Thymus (tissue), 14 donors: Measurements from ENCODE around the gene BIRC5. TPM values are rescaled to one million over a fixed set of nuclear protein-coding genes. Genes with fewer than 3 reads are reported as not detected.
A peak's percentile ranks its signal among the peaks of the same experiment; 100 is the strongest.

Source experiments
- DNase-seq, 9 donors: peaks; one replicate each; pipeline ENCODE4 v3.0.0-alpha.2; 2013; ENCODE audit warnings: low spot score in 9 of 9, low read depth in 6 of 9, missing footprints in 1 of 9
- H3K27ac ChIP-seq, 2 donors: one replicate each; pipeline ENCODE4 v1.5.1; 2013; ENCODE audit warnings: control low read depth in 1 of 2, low read depth in 1 of 2, low read length in 1 of 2, mild to moderate bottlenecking in 1 of 2, moderate library complexity in 1 of 2
- H3K27me3 ChIP-seq, 2 donors: one replicate each; pipeline ENCODE4 v1.5.1; 2013; ENCODE audit warnings: low read length in 1 of 2; ENCODE audit not compliant: control insufficient read depth in 2 of 2, insufficient read depth in 1 of 2
- H3K36me3 ChIP-seq, 2 donors: one replicate each; pipeline ENCODE4 v1.5.1; 2013; ENCODE audit warnings: low read length in 1 of 2, mild to moderate bottlenecking in 1 of 2, moderate library complexity in 1 of 2; ENCODE audit not compliant: control insufficient read depth in 2 of 2, insufficient read depth in 2 of 2
- H3K4me1 ChIP-seq, 2 donors: one replicate each; pipeline ENCODE4 v1.5.1; 2013; ENCODE audit warnings: low read length in 2 of 2; ENCODE audit not compliant: control insufficient read depth in 2 of 2, insufficient read depth in 2 of 2
- H3K4me3 ChIP-seq, 2 donors: one replicate each; pipeline ENCODE4 v1.5.1; 2013; ENCODE audit warnings: low read length in 2 of 2, control low read depth in 1 of 2, mild to moderate bottlenecking in 1 of 2
- H3K9me3 ChIP-seq, 2 donors: one replicate each; pipeline ENCODE4 v1.5.1; 2013; ENCODE audit warnings: low read length in 1 of 2, mild to moderate bottlenecking in 1 of 2; ENCODE audit not compliant: control insufficient read depth in 2 of 2, insufficient read depth in 1 of 2
- WGBS: extraction: QIAGEN DNeasy Blood & Tissue Kit; methylation state at CpG from one replicate; pipeline ENCODE4 v1.1.7; 2013; 5-methylcytosine and 5-hydroxymethylcytosine counted together
- long read RNA-seq, 10 donors: transcript quantifications; one replicate each; lab custom pipeline, GENCODE V29; 2026
- polyA plus RNA-seq: library from polyadenylated mRNA; stranded (reverse); fragments of 200-250 nt; gene quantifications from one replicate; pipeline ENCODE4 v1.2.3, GENCODE V29; 2013
- total RNA-seq: library from RNA; stranded (reverse); fragments of 120-200 nt; gene quantifications from one replicate; pipeline ENCODE4 v1.2.4, GENCODE V29; 2013
- donor health status: healthy.

The BIRC5 gene
- total RNA-seq: 53.2 TPM
- polyA plus RNA-seq: 6.8 TPM
- long read RNA-seq, donor 1, transcript BIRC5-202 (4 exons, 2,630 nt): major isoform, 5 of 6 reads
- long read RNA-seq, donor 1, partial matches to known transcripts: 0 of 6 reads
- long read RNA-seq, donor 1, other reads (novel, unspliced or antisense): 0 of 6 reads
- long read RNA-seq, donor 2: 0 reads
- long read RNA-seq, donor 3, transcript BIRC5-202 (4 exons, 2,630 nt): major isoform, 56 of 74 reads
- long read RNA-seq, donor 3, transcript BIRC5-201 (5 exons, 2,711 nt): minor isoform, 12 of 74 reads
- long read RNA-seq, donor 3, partial matches to known transcripts: 0 of 74 reads
- long read RNA-seq, donor 3, other reads (novel, unspliced or antisense): 0 of 74 reads
- long read RNA-seq, donor 4, transcript BIRC5-202 (4 exons, 2,630 nt): major isoform, 15 of 91 reads
- long read RNA-seq, donor 4, partial matches to known transcripts: 71 of 91 reads
- long read RNA-seq, donor 4, other reads (novel, unspliced or antisense): 0 of 91 reads
- long read RNA-seq, donor 5, transcript BIRC5-202 (4 exons, 2,630 nt): major isoform, 46 of 64 reads
- long read RNA-seq, donor 5, partial matches to known transcripts: 7 of 64 reads
- long read RNA-seq, donor 5, other reads (novel, unspliced or antisense): 0 of 64 reads
- long read RNA-seq, donor 6, transcript BIRC5-202 (4 exons, 2,630 nt): major isoform, 22 of 31 reads
- long read RNA-seq, donor 6, partial matches to known transcripts: 0 of 31 reads
- long read RNA-seq, donor 6, other reads (novel, unspliced or antisense): 0 of 31 reads
- long read RNA-seq, donor 7, transcript BIRC5-201 (5 exons, 2,711 nt): minor isoform, 8 of 94 reads
- long read RNA-seq, donor 7, transcript BIRC5-202 (4 exons, 2,630 nt): major isoform, 35 of 94 reads
- long read RNA-seq, donor 7, transcript BIRC5-203 (3 exons, 2,446 nt): minor isoform, 5 of 94 reads
- long read RNA-seq, donor 7, transcript BIRC5-206 (2 exons, 747 nt): minor isoform, 5 of 94 reads
- long read RNA-seq, donor 7, partial matches to known transcripts: 41 of 94 reads
- long read RNA-seq, donor 7, other reads (novel, unspliced or antisense): 0 of 94 reads
- long read RNA-seq, donor 8, transcript BIRC5-202 (4 exons, 2,630 nt): major isoform, 16 of 20 reads
- long read RNA-seq, donor 8, partial matches to known transcripts: 0 of 20 reads
- long read RNA-seq, donor 8, other reads (novel, unspliced or antisense): 0 of 20 reads
- long read RNA-seq, donor 9, transcript BIRC5-202 (4 exons, 2,630 nt): major isoform, 23 of 29 reads
- long read RNA-seq, donor 9, partial matches to known transcripts: 0 of 29 reads
- long read RNA-seq, donor 9, other reads (novel, unspliced or antisense): 0 of 29 reads
- long read RNA-seq, donor 10, transcript BIRC5-202 (4 exons, 2,630 nt): major isoform, 22 of 32 reads
- long read RNA-seq, donor 10, partial matches to known transcripts: 5 of 32 reads
- long read RNA-seq, donor 10, other reads (novel, unspliced or antisense): 0 of 32 reads

DNA sequence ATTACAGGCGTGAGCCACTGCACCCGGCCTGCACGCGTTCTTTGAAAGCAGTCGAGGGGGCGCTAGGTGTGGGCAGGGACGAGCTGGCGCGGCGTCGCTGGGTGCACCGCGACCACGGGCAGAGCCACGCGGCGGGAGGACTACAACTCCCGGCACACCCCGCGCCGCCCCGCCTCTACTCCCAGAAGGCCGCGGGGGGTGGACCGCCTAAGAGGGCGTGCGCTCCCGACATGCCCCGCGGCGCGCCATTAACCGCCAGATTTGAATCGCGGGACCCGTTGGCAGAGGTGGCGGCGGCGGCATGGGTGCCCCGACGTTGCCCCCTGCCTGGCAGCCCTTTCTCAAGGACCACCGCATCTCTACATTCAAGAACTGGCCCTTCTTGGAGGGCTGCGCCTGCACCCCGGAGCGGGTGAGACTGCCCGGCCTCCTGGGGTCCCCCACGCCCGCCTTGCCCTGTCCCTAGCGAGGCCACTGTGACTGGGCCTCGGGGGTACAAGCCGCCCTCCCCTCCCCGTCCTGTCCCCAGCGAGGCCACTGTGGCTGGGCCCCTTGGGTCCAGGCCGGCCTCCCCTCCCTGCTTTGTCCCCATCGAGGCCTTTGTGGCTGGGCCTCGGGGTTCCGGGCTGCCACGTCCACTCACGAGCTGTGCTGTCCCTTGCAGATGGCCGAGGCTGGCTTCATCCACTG, at the start of gene BIRC5:
TSS of gene BIRC5 (plus strand) at position 238 of the 690 bp plus-strand sequence. CDS start at position 302, 64 bp downstream.
- Histone ChIP-seq H3K27me3 (no peaks in the 10 kb centered on the region), H3K36me3 (peaks cover 11 to 25% of the 10 kb centered on the region in 2 donors), H3K4me3 (peak within 1 kb of the TSS; percentile 69 to 88), H3K27ac (peak within 1 kb of the TSS in 1 of 2 donors; percentile 74), H3K4me1 (peaks cover 16 to 22% of the 10 kb centered on the region in 2 donors), H3K9me3 (no peaks in the 10 kb centered on the region)
- 2% methylated on average over 60 of the region's 60 CpGs for WGBS
- DNase-seq: peak in 8 of 9 donors; percentile 68 to 94 (median 84)

DNA sequence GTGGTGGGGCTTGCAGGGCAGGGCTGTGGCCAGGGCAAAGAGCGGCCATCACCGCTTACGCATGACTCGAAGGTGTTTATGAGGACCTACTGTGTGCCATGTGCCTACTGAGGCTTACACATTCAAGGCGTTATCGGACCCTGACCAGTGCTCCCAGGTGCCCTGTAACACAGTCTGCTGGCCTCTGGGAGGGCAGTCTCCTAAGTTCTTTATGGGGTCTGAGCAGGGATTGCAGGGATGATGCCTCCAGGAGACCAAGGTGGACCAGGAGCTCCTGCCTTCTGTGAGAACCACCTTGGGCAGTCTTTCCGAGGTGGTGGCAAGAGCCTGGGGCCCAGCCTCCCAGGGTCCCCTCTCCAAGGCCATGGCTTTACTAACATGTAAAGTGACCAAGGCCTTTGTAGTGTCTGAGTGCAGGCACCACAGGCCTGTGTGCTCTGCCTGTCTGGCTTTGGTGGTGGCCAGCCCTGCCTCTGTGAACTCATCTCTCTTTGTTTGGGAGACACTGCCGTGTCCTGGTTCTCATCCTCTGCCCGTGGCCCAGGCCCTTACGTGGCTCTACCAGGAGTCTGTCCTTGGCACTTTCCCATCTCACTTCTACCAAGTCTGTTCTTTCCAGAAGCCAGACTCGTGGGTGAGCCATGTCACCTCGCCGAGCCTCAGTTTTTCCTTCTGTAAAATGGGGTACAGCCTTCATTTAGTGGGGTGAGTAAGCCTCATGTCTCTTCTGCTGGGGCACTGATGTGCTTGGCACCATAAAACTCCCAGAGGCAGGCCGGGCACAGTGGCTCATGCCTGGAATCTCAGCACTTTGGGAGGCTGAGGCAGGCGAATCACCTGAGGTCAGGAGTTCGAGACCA, 49.1 kb upstream of the BIRC5 start:
- no peak for DNase-seq
- no peaks in the 10 kb centered on the region for H3K36me3 ChIP-seq
- H3K4me1 ChIP-seq: peaks cover 7 to 20% of the 10 kb centered on the region in 2 donors
- WGBS: 94% methylated on average over 16 of the region's 16 CpGs
- H3K4me3 ChIP-seq: no peak overlapping the region
- no peak overlapping the region for H3K27ac ChIP-seq
- H3K27me3 ChIP-seq: no peaks in the 10 kb centered on the region
- no peaks in the 10 kb centered on the region for H3K9me3 ChIP-seq

DNA sequence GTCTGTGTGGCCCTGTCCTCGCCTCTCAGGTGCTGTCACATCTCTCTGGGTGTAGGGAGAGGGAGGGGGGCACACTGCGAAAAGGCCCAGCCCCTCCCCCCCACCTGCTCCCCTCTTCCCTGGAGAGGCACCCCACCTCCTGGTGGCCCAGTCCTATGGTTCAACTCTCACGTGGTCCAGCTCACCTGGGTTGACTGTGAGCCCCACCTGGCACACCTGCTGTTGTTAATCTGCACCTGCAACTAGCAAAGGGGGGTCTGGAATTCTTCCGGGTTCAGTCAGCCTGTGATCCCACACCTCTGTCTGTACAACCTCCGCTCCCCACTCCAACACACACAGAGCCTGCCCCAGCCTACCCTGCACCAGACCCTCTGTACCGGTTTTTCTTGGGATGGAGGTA, 47.6 kb upstream of the BIRC5 start:
- H3K4me1 ChIP-seq: peaks cover 7 to 27% of the 10 kb centered on the region in 2 donors
- DNase-seq: no peak
- H3K9me3 ChIP-seq: no peaks in the 10 kb centered on the region
- H3K4me3 ChIP-seq: no peak overlapping the region
- 78% methylated on average over 6 of the region's 6 CpGs for WGBS
- no peaks in the 10 kb centered on the region for H3K27me3 ChIP-seq
- H3K36me3 ChIP-seq: peaks cover 3 to 4% of the 10 kb centered on the region in 2 donors
- no peak overlapping the region for H3K27ac ChIP-seq

DNA sequence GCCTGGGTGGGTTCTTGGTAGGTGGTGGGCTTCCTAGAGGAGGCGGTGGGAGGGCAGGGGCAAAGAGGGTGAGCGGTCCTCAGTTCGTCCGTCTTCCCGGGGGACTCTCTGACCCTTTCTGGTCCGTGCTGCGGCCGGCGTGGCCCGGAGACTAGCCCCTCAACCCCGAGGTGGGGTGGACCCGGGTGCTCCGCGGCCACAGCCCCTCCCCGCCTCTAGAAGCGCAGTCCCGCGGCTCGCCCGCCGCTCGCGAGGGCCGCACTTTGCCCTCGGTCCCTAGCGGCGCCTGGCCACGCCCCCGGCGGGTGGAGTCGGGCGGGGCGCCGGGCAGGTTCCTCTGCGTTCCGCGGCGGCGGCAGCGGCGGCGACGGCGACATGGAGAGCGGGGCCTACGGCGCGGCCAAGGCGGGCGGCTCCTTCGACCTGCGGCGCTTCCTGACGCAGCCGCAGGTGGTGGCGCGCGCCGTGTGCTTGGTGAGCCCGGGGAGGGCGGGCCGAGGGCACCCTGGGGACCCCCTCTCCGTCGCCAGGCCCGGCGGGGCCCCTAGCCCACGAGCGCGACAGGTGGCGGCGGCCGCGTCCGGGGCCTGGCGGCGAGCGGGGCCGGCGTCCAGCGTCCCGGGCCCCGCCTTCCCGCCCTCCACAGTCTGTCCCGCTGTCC, 45.7 kb upstream of the BIRC5 start, which contains the start of gene SYNGR2:
TSS of gene SYNGR2 (plus strand) at position 340 of the 661 bp plus-strand sequence. CDS start at position 376, 36 bp downstream.
- H3K4me1 ChIP-seq: peaks cover 7 to 46% of the 10 kb centered on the region in 2 donors
- H3K4me3 ChIP-seq: peak within 1 kb of the TSS; percentile 55 to 75
- H3K9me3 ChIP-seq: no peaks in the 10 kb centered on the region
- H3K27ac ChIP-seq: peak within 1 kb of the TSS; percentile 62 to 88
- peaks cover 14 to 20% of the 10 kb centered on the region in 2 donors for H3K36me3 ChIP-seq
- WGBS: under 1% methylated on average over 84 of the region's 84 CpGs
- no peaks in the 10 kb centered on the region for H3K27me3 ChIP-seq
- DNase-seq: peak in 8 of 9 donors; percentile 66 to 92 (median 76)

DNA sequence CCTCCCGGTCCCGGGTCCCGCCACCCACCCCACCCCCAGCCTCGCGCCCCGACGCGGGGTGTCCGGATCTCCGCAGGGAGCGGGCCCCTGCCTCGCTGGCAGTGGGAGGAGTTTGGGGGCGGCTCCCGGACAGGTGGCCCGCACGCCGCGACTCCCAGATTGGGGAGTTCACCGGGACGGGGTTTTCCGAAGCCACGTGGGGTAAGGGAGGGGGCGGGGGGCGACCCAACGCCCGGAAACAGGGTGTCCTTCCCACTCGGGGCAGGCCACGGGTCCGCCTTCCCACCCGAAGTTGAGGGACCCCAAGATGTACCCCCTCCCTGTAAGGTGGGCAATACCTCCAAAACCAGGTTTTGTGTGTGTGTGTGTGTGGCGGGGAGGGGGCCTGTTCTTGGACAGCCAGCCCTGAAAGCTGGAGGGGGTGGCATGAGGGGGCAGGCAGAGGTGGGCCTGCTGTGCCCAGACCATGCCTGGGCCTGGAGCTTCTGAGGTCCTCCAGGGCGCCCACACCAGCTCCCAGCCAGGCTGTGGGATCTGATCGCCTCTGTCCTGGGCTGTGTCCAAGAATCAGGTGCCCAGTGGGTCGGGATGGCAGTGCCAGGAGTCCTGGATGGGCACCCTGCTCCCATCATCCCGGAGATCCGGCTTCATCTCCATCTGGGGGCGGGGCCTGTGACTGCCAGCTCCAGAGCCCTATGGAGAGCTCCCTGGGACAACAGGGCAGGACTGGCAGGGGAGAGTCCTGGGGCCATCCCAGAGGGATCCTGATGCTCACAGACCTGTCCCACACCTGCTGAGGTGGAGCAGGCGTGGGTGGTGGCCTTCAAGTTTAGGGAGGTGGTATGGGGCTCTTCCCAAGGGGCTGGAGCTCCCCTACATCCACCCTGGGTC, 44.9 kb upstream of the BIRC5 start:
- DNase-seq: peak in 1 of 9 donors; percentile 40

DNA sequence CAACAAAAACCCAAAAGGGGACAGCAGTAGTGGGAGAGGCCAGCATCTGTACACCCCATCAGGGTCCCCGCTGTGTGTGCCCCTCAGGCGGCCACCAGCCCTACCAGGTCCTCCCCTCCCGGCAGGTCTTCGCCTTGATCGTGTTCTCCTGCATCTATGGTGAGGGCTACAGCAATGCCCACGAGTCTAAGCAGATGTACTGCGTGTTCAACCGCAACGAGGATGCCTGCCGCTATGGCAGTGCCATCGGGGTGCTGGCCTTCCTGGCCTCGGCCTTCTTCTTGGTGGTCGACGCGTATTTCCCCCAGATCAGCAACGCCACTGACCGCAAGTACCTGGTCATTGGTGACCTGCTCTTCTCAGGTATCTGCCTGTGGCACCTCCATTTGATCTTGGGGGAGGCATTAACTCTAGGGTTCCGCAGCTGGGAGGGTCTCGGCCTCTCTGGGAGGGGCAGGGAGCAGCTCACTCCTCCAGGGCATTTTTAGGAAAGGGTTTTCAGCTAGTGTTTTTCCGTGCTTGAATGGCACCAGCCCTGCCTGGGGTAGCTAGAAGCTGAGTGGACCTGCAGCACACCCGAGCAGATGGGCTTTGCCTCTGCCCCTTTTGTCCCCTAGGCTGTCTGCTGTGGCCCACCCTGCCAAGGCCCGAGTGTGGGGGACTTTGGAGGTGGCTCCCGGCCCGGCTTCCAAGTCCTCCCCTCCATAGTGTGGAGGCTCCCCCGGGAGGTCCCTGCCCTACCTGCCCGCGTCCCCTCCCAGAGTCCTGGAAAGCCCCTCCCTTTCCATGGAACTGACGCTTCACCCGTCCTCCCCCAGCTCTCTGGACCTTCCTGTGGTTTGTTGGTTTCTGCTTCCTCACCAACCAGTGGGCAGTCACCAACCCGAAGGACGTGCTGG, 43.1 kb upstream of the BIRC5 start:
- H3K4me3 ChIP-seq: no peak overlapping the region

More for the DNA sequence above, 44.9 kb upstream of the BIRC5 start:
- Histone ChIP-seq H3K36me3 (peaks cover 15 to 28% of the 10 kb centered on the region in 2 donors), H3K9me3 (no peaks in the 10 kb centered on the region), H3K27me3 (no peaks in the 10 kb centered on the region), H3K4me1 (peaks cover 7 to 54% of the 10 kb centered on the region in 2 donors), H3K27ac (peak overlapping the region; percentile 62 to 88), H3K4me3 (peak overlapping the region; percentile 55 to 75)
- WGBS: 17% methylated on average over 38 of the region's 38 CpGs

More for the DNA sequence above, 43.1 kb upstream of the BIRC5 start:
- H3K27ac ChIP-seq: no peak overlapping the region
- H3K9me3 ChIP-seq: no peaks in the 10 kb centered on the region
- WGBS: 94% methylated on average over 31 of the region's 31 CpGs
- peaks cover 22 to 46% of the 10 kb centered on the region in 2 donors for H3K36me3 ChIP-seq
- DNase-seq: no peak
- peaks cover 7 to 61% of the 10 kb centered on the region in 2 donors for H3K4me1 ChIP-seq
- no peaks in the 10 kb centered on the region for H3K27me3 ChIP-seq
